ENCODE results near the gene LYST.

LYST gene

DNA sequence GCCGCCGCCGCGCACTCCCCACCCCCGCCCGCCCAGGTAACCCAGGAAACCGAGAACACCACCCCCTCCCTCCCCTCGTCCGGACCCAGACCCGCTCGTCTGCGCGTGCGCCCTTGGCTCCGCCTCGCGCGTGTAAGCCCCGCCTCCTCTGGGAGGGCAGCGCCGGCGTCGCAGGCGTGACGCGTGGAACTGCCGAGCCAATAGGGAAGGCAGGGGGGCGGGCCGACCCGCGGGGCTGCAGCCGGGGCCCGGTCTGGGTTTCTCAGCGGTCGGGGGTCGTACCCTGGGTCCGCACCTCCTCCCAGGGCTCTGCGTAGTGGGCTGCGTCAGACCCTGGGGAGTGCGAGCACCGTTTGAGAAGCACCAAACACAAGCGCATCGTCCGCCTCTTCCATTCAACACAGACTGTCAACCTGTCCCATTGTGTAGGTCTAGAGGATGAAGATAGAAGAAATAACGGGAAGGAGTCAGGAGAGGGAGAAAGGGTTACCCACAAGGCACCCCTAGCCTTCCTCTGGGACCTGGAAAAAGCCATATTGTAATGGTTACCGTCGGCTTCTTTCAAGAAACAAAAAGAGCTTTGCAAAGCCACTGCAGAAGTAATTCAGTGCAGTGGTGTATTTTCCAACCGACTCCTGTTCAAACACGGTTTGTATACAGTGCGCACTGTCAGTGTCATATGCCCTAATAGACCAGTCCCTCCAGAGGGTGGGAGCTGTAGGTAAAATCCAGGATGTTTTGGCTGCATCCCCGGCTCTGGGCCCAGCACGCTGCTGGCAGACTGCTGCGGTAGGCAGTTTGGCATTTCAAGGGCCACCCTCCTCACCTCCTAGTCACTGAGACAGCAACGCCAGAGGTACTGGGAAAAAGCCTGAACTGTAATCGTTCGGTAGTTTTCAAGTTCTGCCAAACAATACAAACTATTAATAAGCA is 473 bp upstream of the LYST start:
- Histone ChIP-seq H3K4me1 (ENCODE audit: control insufficient read depth in 1 of 2, insufficient read depth in 2 of 2, low read length in 2 of 2) (peaks cover 5 to 15% of the 10 kb centered on the region in 2 donors), H3K27ac (ENCODE audit: low read length) (peak overlapping the region; percentile 94), H3K4me3 (ENCODE audit: low read depth in 1 of 2, low read length in 2 of 2) (peak overlapping the region; percentile 92), H3K36me3 (ENCODE audit: control insufficient read depth in 1 of 2, insufficient read depth in 2 of 2, low read length in 2 of 2) (peaks cover 0 to 3% of the 10 kb centered on the region in 2 donors), H3K9me3 (ENCODE audit: control insufficient read depth in 1 of 2, low read length in 2 of 2) (no peaks in the 10 kb centered on the region), H3K27me3 (ENCODE audit: low read depth, low read length) (no peaks in the 10 kb centered on the region)

DNA sequence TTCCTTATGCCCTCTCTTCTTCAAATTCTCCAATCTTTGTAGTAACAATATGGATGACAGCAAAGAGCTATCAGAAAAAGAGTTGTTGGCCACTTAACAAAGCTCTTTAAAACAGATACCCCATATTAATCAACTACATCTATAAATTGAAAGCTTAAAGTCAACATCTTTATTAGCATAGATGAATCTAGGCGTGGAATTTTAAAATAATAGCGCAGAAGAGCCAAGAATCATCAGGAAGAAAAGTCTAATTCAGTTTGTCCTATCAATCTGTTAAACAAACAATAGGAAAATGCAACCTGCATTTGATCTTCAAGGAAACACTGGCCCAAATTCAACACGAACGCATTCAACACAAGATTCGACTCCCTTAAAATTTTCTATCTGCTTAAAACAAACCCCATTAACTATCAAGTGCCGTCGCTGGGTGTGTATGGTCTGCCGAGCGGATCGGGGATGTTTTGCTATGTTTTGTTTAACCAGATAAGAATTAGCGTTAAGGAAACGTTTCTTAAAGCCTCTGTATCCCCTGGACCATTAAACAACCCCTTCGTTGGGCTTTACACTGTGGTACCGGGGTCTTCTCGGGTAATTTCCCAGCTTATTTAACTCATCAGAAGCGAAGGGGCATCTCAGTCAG is 1.0 kb downstream of the LYST start:
- H3K36me3 ChIP-seq (ENCODE audit: control insufficient read depth in 1 of 2, insufficient read depth in 2 of 2, low read length in 2 of 2), result peaks cover 0 to 3% of the 10 kb centered on the region in 2 donors
- H3K9me3 ChIP-seq (ENCODE audit: control insufficient read depth in 1 of 2, low read length in 2 of 2), result no peaks in the 10 kb centered on the region
- peak overlapping the region; percentile 92 to 97 for H3K4me3 ChIP-seq (ENCODE audit: low read depth in 1 of 2, low read length in 2 of 2)
- no peaks in the 10 kb centered on the region for H3K27me3 ChIP-seq (ENCODE audit: low read depth, low read length)
- H3K27ac ChIP-seq (ENCODE audit: low read length), result peak overlapping the region; percentile 91
- H3K4me1 ChIP-seq (ENCODE audit: control insufficient read depth in 1 of 2, insufficient read depth in 2 of 2, low read length in 2 of 2), result peaks cover 5 to 15% of the 10 kb centered on the region in 2 donors

DNA sequence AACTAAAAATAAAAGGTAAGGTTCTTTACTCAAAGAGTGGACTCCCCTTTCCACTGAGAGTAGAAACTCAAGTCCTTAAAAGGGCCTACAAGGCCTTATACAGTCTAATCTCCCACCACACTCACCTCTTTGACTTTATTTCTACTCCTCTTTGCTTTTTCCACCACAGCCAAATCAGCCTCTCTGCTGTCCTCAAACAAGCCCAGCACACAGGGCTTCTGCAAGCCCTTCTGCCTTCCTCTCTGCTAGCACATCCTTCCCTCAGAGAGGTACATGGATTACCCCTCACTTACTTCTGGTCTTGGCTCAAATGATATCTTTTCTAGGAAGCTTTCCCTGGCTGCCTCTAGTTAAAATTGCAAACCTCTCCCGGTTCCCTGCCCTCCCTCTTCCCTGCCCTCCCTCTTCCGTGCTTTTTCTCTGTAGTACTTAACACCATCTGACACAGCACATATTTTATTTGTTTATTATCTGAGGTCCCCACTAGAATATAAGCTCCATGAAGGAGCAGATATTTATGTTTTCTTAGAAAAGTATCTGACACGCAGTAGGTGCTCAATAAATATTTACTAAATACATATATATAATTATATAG is 1.7 kb downstream of the LYST start:
- no peak overlapping the region for H3K27ac ChIP-seq (ENCODE audit: low read length)
- H3K36me3 ChIP-seq (ENCODE audit: control insufficient read depth in 1 of 2, insufficient read depth in 2 of 2, low read length in 2 of 2), result peaks cover 0 to 3% of the 10 kb centered on the region in 2 donors
- H3K4me1 ChIP-seq (ENCODE audit: control insufficient read depth in 1 of 2, insufficient read depth in 2 of 2, low read length in 2 of 2), result peaks cover 5 to 15% of the 10 kb centered on the region in 2 donors
- H3K4me3 ChIP-seq (ENCODE audit: low read depth in 1 of 2, low read length in 2 of 2), result peak overlapping the region; percentile 18 to 21
- H3K9me3 ChIP-seq (ENCODE audit: control insufficient read depth in 1 of 2, low read length in 2 of 2), result no peaks in the 10 kb centered on the region
- H3K27me3 ChIP-seq (ENCODE audit: low read depth, low read length), result no peaks in the 10 kb centered on the region

GRCh38 chr1:235864469-235864868 is 2.2 kb downstream of the LYST start:
- Histone ChIP-seq H3K27ac (ENCODE audit: low read length) (no peak overlapping the region), H3K4me3 (ENCODE audit: low read depth in 1 of 2, low read length in 2 of 2) (peak overlapping the region; percentile 18 to 21)

GRCh38 chr1:235863699-235864093 is 3.0 kb downstream of the LYST start:
- H3K4me3 ChIP-seq (ENCODE audit: low read depth in 1 of 2, low read length in 2 of 2), result no peak overlapping the region
- H3K4me1 ChIP-seq (ENCODE audit: control insufficient read depth in 1 of 2, insufficient read depth in 2 of 2, low read length in 2 of 2), result peaks cover 5 to 15% of the 10 kb centered on the region in 2 donors
- no peaks in the 10 kb centered on the region for H3K9me3 ChIP-seq (ENCODE audit: control insufficient read depth in 1 of 2, low read length in 2 of 2)
- H3K36me3 ChIP-seq (ENCODE audit: control insufficient read depth in 1 of 2, insufficient read depth in 2 of 2, low read length in 2 of 2), result peaks cover 0 to 3% of the 10 kb centered on the region in 2 donors
- no peak overlapping the region for H3K27ac ChIP-seq (ENCODE audit: low read length)
- H3K27me3 ChIP-seq (ENCODE audit: low read depth, low read length), result no peaks in the 10 kb centered on the region

More at GRCh38 chr1:235864469-235864868, 2.2 kb downstream of the LYST start:
- no peaks in the 10 kb centered on the region for H3K9me3 ChIP-seq (ENCODE audit: control insufficient read depth in 1 of 2, low read length in 2 of 2)
- peaks cover 0 to 3% of the 10 kb centered on the region in 2 donors for H3K36me3 ChIP-seq (ENCODE audit: control insufficient read depth in 1 of 2, insufficient read depth in 2 of 2, low read length in 2 of 2)
- H3K4me1 ChIP-seq (ENCODE audit: control insufficient read depth in 1 of 2, insufficient read depth in 2 of 2, low read length in 2 of 2), result peaks cover 5 to 15% of the 10 kb centered on the region in 2 donors
- no peaks in the 10 kb centered on the region for H3K27me3 ChIP-seq (ENCODE audit: low read depth, low read length)

GRCh38 chr1:235861857-235862256 is 4.8 kb downstream of the LYST start:
- H3K27ac ChIP-seq (ENCODE audit: low read length), result no peak overlapping the region
- H3K36me3 ChIP-seq (ENCODE audit: control insufficient read depth in 1 of 2, insufficient read depth in 2 of 2, low read length in 2 of 2), result peaks cover 0 to 3% of the 10 kb centered on the region in 2 donors
- H3K4me3 ChIP-seq (ENCODE audit: low read depth in 1 of 2, low read length in 2 of 2), result no peak overlapping the region
- no peaks in the 10 kb centered on the region for H3K9me3 ChIP-seq (ENCODE audit: control insufficient read depth in 1 of 2, low read length in 2 of 2)
- no peaks in the 10 kb centered on the region for H3K27me3 ChIP-seq (ENCODE audit: low read depth, low read length)
- peaks cover 0 to 9% of the 10 kb centered on the region in 2 donors for H3K4me1 ChIP-seq (ENCODE audit: control insufficient read depth in 1 of 2, insufficient read depth in 2 of 2, low read length in 2 of 2)

DNA sequence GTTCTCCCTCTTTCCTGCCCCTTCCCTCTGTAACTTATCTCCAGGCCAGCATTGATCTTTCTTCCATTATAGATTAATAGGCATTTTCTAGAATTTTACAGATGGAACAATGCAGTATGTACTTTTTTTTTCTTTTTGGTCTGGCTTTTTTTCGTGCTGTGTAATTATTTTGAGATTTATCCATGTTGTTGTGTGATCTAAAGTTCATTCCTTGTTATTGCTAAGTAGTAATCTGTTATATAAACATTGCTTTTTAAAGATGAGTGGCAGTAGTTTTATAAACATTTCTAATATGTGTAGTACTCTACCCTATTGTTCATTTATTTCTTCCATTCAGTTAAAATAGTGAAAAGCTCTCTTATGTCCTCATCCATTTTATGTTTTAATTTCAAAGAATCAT is 5.9 kb downstream of the LYST start:
- Histone ChIP-seq H3K36me3 (ENCODE audit: control insufficient read depth in 1 of 2, insufficient read depth in 2 of 2, low read length in 2 of 2) (no peaks in the 10 kb centered on the region), H3K27ac (ENCODE audit: low read length) (no peak overlapping the region), H3K4me3 (ENCODE audit: low read depth in 1 of 2, low read length in 2 of 2) (no peak overlapping the region), H3K4me1 (ENCODE audit: control insufficient read depth in 1 of 2, insufficient read depth in 2 of 2, low read length in 2 of 2) (peaks cover 0 to 9% of the 10 kb centered on the region in 2 donors), H3K9me3 (ENCODE audit: control insufficient read depth in 1 of 2, low read length in 2 of 2) (no peaks in the 10 kb centered on the region), H3K27me3 (ENCODE audit: low read depth, low read length) (no peaks in the 10 kb centered on the region)

DNA sequence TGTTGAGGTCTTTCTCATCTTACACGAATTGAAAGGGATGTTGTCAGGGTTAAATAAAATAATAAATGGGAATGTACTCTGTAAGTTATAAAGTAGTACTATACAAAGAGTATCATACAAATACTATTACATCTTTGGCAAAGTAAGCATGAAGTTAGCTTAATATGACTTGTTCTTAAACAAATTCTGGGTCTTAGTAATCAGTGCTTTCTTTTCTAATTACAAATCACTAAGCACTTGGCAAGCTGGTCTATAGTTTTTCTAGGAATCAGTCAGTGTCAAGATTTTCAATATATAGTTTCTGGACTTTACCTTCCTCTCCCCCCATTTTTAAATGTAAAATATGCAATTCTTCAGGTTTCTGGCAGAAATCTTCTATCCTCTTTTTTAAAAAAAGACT is 6.9 kb downstream of the LYST start:
- Histone ChIP-seq H3K4me1 (ENCODE audit: control insufficient read depth in 1 of 2, insufficient read depth in 2 of 2, low read length in 2 of 2) (peaks cover 0 to 4% of the 10 kb centered on the region in 2 donors), H3K27me3 (ENCODE audit: low read depth, low read length) (no peaks in the 10 kb centered on the region), H3K9me3 (ENCODE audit: control insufficient read depth in 1 of 2, low read length in 2 of 2) (no peaks in the 10 kb centered on the region), H3K4me3 (ENCODE audit: low read depth in 1 of 2, low read length in 2 of 2) (no peak overlapping the region), H3K27ac (ENCODE audit: low read length) (no peak overlapping the region), H3K36me3 (ENCODE audit: control insufficient read depth in 1 of 2, insufficient read depth in 2 of 2, low read length in 2 of 2) (no peaks in the 10 kb centered on the region)

DNA sequence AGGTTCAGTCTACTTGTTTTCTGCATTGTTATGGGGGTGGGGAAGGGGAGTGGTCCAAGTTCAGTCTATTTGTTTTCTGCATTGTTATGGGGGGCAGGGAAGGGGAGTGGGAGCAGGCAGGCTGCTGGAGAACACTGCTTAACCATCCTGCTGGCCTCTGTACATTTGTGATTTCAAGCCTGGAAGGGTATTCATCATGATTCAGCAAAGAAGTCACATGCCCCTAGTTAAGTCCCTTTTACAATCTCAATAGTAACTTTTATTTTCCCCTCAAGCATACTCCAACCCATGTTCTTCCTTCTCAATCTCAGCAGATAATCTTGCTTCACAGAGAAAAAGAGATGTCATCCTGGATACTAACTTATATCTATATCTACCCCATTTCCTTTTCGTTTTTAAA is 7.9 kb downstream of the LYST start:
- H3K27ac ChIP-seq (ENCODE audit: low read length), result no peak overlapping the region
- no peaks in the 10 kb centered on the region for H3K27me3 ChIP-seq (ENCODE audit: low read depth, low read length)
- peaks cover 0 to 7% of the 10 kb centered on the region in 2 donors for H3K4me1 ChIP-seq (ENCODE audit: control insufficient read depth in 1 of 2, insufficient read depth in 2 of 2, low read length in 2 of 2)

DNA sequence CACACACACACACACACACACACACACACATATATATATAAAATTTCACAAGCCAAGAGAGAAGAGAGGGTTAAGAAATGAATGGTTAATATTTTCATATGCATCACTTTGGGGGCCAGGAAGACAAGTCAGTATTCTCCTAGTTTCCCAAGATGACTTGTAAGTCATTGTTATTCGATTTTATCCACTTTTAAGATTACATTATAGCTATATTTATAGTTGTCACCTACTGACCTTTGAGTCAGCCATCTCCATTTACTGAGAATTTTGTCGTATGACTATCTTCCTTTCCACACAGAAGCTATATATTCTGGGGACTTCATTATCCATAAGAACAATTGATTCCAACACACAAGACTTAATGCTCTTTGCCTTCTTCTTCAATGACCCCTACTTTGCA is 8.9 kb downstream of the LYST start:
- Histone ChIP-seq H3K27ac (ENCODE audit: low read length) (no peak overlapping the region), H3K9me3 (ENCODE audit: control insufficient read depth in 1 of 2, low read length in 2 of 2) (no peaks in the 10 kb centered on the region), H3K27me3 (ENCODE audit: low read depth, low read length) (no peaks in the 10 kb centered on the region), H3K4me3 (ENCODE audit: low read depth in 1 of 2, low read length in 2 of 2) (no peak overlapping the region), H3K4me1 (ENCODE audit: control insufficient read depth in 1 of 2, insufficient read depth in 2 of 2, low read length in 2 of 2) (peaks cover 2 to 11% of the 10 kb centered on the region in 2 donors), H3K36me3 (ENCODE audit: control insufficient read depth in 1 of 2, insufficient read depth in 2 of 2, low read length in 2 of 2) (no peaks in the 10 kb centered on the region)

More for the DNA sequence above, 7.9 kb downstream of the LYST start:
- H3K4me3 ChIP-seq (ENCODE audit: low read depth in 1 of 2, low read length in 2 of 2), result no peak overlapping the region
- no peaks in the 10 kb centered on the region for H3K36me3 ChIP-seq (ENCODE audit: control insufficient read depth in 1 of 2, insufficient read depth in 2 of 2, low read length in 2 of 2)
- H3K9me3 ChIP-seq (ENCODE audit: control insufficient read depth in 1 of 2, low read length in 2 of 2), result no peaks in the 10 kb centered on the region

DNA sequence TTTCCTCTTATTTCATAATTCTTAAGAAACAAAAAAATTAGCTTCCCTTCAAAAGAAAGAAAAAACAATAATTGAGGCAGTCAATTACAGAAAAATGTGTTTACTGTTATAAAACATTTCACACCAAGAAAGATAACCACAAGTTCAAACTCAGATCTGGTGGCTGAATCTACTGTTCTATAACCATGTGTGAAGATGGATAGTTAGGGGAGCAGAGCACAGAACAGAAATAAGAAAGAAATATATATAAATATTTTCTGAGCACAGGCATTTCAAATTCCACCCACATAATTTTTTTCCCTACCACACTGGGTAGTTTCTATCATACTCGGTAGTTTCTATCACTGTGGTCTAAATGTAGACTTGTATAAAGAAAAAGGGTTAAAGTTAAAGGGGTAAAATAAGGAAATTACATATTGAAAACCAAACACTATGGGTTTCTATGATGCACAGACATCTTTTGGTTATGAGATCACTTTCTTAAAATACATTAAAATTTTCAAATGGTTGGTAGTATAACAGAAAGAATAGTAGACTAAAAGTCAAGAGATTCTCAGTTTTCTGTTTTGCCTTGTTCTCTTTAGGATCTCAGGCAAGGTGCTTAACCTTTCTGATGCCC is 10.8 kb downstream of the LYST start:
- H3K4me3 ChIP-seq (ENCODE audit: low read depth in 1 of 2, low read length in 2 of 2), result no peak overlapping the region
- H3K27ac ChIP-seq (ENCODE audit: low read length), result no peak overlapping the region
- H3K36me3 ChIP-seq (ENCODE audit: control insufficient read depth in 1 of 2, insufficient read depth in 2 of 2, low read length in 2 of 2), result no peaks in the 10 kb centered on the region
- H3K9me3 ChIP-seq (ENCODE audit: control insufficient read depth in 1 of 2, low read length in 2 of 2), result no peaks in the 10 kb centered on the region
- no peaks in the 10 kb centered on the region for H3K27me3 ChIP-seq (ENCODE audit: low read depth, low read length)
- peaks cover 3 to 13% of the 10 kb centered on the region in 2 donors for H3K4me1 ChIP-seq (ENCODE audit: control insufficient read depth in 1 of 2, insufficient read depth in 2 of 2, low read length in 2 of 2)

Data from muscle layer of duodenum (tissue), 2 donors.